Nephron progenitor cell (in vitro differentiated cells): ENCODE results near the gene PLSCR2.

Source experiments
- DNase-seq: peaks from one replicate; pipeline ENCODE4 v3.0.0; 2021
- H3K27ac Mint-ChIP-seq: 2 replicates; pipeline ENCODE4 v1.8.0; 2021; ENCODE audit warnings: mild to moderate bottlenecking, moderate library complexity, mixed read lengths
- H3K27me3 Mint-ChIP-seq: 2 replicates; pipeline ENCODE4 v1.8.0; 2021; ENCODE audit warnings: mild to moderate bottlenecking, low read depth, mixed read lengths; ENCODE audit not compliant: poor library complexity
- H3K36me3 Mint-ChIP-seq: 2 replicates; pipeline ENCODE4 v1.8.0; 2021; ENCODE audit warnings: low read depth, mixed read lengths
- H3K4me1 Mint-ChIP-seq: 2 replicates; pipeline ENCODE4 v1.8.0; 2021; ENCODE audit warnings: mixed read lengths
- H3K4me3 Mint-ChIP-seq: 2 replicates; pipeline ENCODE4 v1.8.0; 2021; ENCODE audit warnings: mild to moderate bottlenecking, moderate library complexity, mixed read lengths
- H3K9me3 Mint-ChIP-seq: 2 replicates; pipeline ENCODE4 v1.8.0; 2021; ENCODE audit warnings: mild to moderate bottlenecking, moderate library complexity, mixed read lengths
- CTCF ChIP-seq: fragments of 200-600 bp; sonication (generic); IDR thresholded peaks from 2 replicates; pipeline ENCODE4 v1.5.0; 2021; ENCODE audit warnings: antibody characterized with exemption

Gene PLSCR2

GRCh38 chr3:146469150-146470017, at the start of gene PLSCR2:
TSS of gene PLSCR2 (minus strand) at chr3:146469561. CDS start at chr3:146459904, 9,657 bp downstream.
- Mint-ChIP-seq H3K4me1 (no peaks in the 10 kb centered on the region), H3K27me3 (no peaks in the 10 kb centered on the region), H3K27ac (no peak within 1 kb of the TSS), H3K36me3 (no peaks in the 10 kb centered on the region), H3K4me3 (no peak within 1 kb of the TSS), H3K9me3 (peaks cover 3% of the 10 kb centered on the region)
- TF ChIP-seq CTCF: no peak
- DNase-seq: no peak

- no peaks in the 10 kb centered on the region for H3K27me3 Mint-ChIP-seq
- H3K36me3 Mint-ChIP-seq: peaks cover 4% of the 10 kb centered on the region
- H3K4me3 Mint-ChIP-seq: no peak overlapping the region
- no peak overlapping the region for H3K27ac Mint-ChIP-seq
- no peaks in the 10 kb centered on the region for H3K9me3 Mint-ChIP-seq
- H3K4me1 Mint-ChIP-seq: peaks cover 20% of the 10 kb centered on the region
- no peak for DNase-seq
- TF ChIP-seq CTCF: no peak
Measured at GRCh38 chr3:146517684-146518435, 48.5 kb upstream of the PLSCR2 start.

- no peak for DNase-seq
- peaks cover 18% of the 10 kb centered on the region for H3K4me1 Mint-ChIP-seq
- H3K9me3 Mint-ChIP-seq: no peaks in the 10 kb centered on the region
- H3K27me3 Mint-ChIP-seq: no peaks in the 10 kb centered on the region
- no peak overlapping the region for H3K27ac Mint-ChIP-seq
- TF ChIP-seq CTCF: no peak
- H3K36me3 Mint-ChIP-seq: peaks cover 4% of the 10 kb centered on the region
- no peak overlapping the region for H3K4me3 Mint-ChIP-seq
Measured at GRCh38 chr3:146513386-146514051, 44.2 kb upstream of the PLSCR2 start.

- no peak overlapping the region for H3K4me3 Mint-ChIP-seq
- H3K36me3 Mint-ChIP-seq: peaks cover 4% of the 10 kb centered on the region
- no peak overlapping the region for H3K27ac Mint-ChIP-seq
- no peaks in the 10 kb centered on the region for H3K9me3 Mint-ChIP-seq
- TF ChIP-seq CTCF: no peak
- peaks cover 18% of the 10 kb centered on the region for H3K4me1 Mint-ChIP-seq
- H3K27me3 Mint-ChIP-seq: no peaks in the 10 kb centered on the region
- no peak for DNase-seq
Measured at GRCh38 chr3:146511402-146512134, 42.2 kb upstream of the PLSCR2 start.

- H3K36me3 Mint-ChIP-seq: no peaks in the 10 kb centered on the region
- H3K27me3 Mint-ChIP-seq: no peaks in the 10 kb centered on the region
- no peak overlapping the region for H3K4me3 Mint-ChIP-seq
- H3K27ac Mint-ChIP-seq: no peak overlapping the region
- H3K9me3 Mint-ChIP-seq: peaks cover 3% of the 10 kb centered on the region
- H3K4me1 Mint-ChIP-seq: peaks cover 12% of the 10 kb centered on the region
- no peak for TF ChIP-seq CTCF
- no peak for DNase-seq
Measured at GRCh38 chr3:146507331-146508120, 38.2 kb upstream of the PLSCR2 start.
